Measurements from ENCODE around the gene ZDHHC16.

DNA sequence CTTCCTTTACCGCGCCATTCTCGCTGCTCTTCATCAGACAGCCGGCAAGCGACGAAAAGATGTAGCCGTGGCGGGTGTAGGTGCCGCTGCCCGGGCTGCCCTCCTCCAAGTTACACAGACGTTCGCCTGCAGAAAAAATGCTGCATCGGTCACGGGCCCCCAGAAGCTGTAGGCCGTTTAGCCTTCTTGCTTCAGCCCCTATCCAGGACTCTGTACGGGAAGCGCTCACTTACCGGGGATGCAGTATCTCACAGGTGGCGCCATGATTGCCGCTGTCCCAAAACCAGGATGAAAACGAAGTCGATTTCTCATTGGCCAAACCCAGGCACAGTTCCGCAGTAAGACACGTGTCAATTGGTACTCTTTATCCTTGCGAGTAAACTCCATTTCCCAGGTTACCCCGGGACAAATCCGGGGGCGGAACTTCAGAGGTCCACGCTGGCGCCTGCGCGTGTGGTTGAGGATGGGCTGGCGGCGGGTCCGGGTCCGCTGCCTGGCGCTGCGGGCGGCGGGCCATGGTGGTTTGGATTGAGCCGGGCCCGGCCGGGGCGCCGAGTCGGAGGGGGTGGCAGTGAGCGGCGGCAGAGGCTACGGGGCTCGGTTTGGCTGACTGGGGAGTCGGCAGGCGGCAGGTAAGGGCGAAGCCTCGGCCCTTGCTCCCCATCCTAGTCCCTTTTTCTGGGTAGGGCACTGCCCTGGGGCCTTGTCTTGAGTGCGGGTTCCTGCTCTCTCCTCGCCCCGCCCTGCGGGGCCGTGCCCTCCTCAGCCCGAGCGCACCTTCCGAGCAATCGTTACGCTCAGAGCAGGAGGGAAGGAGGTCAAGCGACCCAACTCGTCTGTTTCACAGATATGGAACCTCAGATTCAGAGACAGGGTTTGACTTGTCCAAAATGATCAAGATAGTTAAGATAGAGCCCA, at the start of gene ZDHHC16, which contains the start of gene EXOSC1:
- TF ChIP-seq, protein P1, sequence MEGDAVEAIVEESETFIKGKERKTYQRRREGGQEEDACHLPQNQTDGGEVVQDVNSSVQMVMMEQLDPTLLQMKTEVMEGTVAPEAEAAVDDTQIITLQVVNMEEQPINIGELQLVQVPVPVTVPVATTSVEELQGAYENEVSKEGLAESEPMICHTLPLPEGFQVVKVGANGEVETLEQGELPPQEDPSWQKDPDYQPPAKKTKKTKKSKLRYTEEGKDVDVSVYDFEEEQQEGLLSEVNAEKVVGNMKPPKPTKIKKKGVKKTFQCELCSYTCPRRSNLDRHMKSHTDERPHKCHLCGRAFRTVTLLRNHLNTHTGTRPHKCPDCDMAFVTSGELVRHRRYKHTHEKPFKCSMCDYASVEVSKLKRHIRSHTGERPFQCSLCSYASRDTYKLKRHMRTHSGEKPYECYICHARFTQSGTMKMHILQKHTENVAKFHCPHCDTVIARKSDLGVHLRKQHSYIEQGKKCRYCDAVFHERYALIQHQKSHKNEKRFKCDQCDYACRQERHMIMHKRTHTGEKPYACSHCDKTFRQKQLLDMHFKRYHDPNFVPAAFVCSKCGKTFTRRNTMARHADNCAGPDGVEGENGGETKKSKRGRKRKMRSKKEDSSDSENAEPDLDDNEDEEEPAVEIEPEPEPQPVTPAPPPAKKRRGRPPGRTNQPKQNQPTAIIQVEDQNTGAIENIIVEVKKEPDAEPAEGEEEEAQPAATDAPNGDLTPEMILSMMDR (IDR thresholded peaks at IDR 0.05): peak in 1 of 4 donors; percentile 17
- TF ChIP-seq POLR2A (IDR thresholded peaks at IDR 0.05): peak; percentile 50
